GM21529 (cell line): ENCODE measurements around the gene TMPRSS9.

ENCODE experiments used
- ATAC-seq: cut with Tn5 transposase; IDR thresholded peaks from one replicate; pipeline ENCODE4 v1.9.1; 2021; ENCODE audit not compliant: unreplicated experiment

Gene TMPRSS9

DNA sequence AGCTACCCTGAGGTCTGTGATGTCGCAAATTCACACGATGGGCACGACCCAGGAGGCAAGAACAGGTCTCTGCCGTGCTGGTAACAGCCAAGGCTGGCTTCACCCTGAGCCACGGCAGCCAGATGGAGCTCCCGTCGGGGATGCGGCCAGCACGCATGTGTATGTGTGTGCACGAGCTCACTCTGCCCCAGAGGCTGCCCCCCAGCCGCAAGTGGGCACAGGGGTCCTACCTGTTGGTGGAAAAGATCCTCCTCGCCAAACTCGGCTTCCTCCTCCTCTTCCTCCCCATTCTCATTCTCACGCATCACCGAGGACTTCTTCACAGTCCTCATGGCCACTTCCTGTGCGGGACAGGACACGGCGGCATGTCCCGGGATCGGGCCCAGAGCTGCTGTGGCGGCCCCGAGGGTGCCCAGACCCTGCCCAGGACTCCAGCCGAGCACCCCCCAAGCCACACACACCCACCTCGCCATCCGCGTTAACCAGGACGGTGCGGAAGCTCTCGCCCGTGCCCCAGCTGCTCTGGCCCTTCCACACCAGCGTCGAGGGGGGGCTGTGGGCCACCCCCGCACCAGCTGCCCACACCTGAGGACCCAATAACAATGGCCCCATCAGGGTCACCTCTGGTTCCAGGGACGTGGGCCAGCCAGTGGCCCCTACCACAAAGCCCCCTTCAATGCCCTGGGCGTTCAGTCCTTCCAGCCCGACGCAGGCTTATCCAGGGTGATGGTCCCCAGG is 71.4 kb downstream of the TMPRSS9 start:
- ATAC-seq = no peak

DNA sequence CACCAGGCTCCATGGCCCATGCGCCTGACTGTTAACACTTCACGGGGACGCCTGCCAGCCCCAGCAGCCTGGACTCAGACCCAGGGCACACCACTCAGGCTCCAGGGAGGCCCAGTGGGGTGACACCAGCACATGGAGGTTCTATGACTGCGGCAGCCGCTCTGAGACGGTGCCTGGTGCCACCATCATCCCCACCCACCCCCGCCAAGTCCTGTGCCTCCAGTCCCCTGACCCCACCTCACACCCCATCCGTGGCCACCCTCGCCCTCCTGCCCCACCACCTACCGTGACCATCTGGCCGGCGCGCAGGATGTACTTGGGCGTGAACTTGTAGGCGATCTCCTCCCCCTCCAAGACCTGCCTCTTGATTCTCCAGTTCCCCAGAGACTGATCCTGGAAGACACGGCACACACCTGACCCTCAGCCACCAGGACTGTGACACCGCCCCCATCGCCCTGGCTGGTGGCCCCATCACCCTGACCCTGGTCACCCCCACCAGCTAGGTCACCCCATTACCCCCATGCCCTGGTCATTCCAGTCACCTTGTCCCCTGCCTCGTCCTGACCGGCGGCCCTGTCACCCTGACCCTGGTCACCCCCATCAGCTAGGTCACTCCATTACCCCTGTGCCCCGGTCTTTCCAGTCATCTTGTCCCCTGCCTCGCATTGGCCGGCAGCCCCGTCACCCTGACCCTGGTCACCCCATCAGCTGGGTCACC is 72.2 kb downstream of the TMPRSS9 start:
- no peak for ATAC-seq

DNA sequence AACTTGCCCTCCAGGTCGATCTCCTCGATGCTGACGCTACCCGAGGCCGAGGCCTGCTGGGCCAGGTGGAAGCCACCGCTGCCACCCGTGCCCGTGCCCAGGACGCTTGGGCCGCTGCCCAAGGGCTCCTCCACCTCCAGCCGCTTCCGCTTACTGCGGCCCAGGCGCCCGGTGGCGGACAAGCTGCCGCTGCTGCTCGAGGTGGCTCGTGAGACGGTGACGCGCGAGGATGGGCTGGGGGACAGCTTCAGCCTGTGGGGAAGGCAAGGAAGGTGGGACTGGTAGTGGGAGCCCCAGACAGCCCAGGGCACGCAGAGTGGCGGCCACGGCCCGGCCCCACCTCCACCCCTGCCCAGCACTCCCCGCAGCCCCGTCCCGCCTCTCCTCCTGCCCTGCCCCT is 73.8 kb downstream of the TMPRSS9 start:
- no peak for ATAC-seq

DNA sequence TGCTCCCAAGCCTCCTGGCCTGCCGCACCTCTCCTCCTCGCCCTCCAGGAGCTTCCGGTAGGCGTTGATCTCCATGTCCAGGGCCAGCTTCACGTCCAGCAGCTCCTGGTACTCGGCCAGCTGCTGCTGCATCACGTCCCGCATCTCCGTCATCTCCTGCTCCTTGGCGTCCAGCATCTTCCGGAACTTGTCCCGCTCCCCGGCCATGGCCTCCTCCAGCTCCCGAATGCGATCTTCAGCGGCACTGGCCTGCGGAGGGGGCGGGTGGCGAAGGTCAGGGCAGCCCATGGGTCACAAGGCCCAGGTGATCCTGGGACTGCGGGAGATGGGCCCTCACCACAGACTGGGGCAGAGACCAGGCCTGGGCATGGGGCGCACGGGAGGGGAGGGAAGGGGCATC is 74.2 kb downstream of the TMPRSS9 start:
- no peak for ATAC-seq

DNA sequence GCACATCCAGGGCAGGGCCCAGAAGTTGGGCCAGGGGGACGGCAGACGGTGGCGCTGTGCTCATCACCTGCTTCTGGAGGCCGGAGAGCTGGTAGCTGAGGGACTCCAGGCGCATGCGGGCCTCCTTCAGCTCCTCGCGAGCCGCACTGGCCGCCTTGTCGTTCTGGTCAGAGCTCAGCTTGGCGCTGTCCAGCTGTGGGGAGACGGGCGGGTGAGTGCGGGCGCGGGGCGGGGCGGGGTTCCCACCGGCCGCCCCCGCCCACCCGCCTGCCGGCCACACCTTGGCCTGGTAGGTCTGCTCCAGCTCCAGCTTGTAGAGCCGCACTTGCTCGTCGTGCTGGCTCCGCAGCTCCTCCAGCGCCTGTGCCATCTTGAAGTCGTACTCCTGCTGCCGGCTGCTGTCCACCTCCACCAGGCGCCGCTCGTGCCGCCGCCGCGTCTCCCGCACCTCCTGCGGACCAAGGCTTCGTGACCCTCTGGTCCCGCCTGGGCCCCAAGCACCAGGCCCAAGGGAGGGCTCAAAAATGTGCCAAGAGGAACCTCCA is 74.7 kb downstream of the TMPRSS9 start:
- ATAC-seq = no peak

DNA sequence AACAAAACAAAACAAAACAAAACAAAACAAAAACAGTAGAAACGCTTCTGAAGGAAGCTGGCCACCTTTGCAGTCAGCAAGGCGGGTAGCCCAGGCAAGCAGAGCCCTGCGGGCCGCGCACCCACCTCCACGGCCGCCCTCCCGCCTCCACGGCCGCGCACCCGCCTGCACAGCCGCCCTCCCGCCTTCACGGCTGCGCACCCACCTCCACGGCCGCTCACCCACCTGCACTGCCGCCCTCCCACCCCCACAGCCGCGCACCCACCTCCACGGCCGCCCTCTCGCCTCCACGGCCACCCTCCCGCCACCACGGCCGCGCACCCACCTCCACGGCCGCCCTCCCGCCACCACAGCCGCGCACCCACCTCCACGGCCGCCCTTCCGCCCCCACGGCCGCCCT is 76.3 kb downstream of the TMPRSS9 start:
- ATAC-seq = no peak

DNA sequence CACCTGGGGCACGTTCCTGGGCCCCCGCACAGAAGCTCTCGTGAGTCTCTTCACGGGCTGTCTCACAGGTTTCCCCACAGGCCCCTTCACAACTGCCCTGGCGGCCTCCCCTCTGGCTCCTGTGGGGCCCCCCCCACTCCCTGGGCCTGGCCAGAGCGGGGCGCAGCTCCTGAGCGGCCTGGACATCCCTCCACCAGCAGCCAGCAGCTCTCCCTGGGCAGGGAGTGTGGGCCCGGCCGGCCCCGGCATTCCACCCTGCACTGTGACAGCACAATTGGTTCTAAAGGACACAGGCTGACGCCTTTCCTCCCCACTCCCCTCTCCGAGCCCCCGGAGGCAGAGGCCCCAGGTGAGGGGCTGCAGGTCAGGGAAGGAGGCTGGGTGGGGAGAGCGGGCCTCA is 76.9 kb downstream of the TMPRSS9 start:
- ATAC-seq = no peak

DNA sequence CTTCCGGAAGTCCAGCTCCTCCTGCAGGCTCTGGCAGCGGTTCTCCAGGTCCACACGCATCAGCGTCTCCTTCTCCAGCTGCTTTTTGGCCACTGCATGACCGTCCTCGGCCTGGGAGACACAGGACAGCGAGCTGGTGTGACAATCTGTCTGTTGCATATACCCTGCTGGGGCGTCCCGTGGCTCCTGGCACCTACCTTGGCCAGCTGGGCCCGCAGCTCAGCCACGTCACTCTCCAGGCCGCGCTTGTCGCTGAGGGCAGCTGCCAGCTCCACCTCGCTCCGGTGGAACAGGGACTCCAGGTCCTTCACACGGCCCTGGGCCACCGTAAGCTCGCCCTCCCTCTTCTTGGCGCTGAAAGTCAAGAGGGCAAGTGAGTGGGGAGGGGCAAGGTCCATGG is 78.1 kb downstream of the TMPRSS9 start:
- no peak for ATAC-seq

DNA sequence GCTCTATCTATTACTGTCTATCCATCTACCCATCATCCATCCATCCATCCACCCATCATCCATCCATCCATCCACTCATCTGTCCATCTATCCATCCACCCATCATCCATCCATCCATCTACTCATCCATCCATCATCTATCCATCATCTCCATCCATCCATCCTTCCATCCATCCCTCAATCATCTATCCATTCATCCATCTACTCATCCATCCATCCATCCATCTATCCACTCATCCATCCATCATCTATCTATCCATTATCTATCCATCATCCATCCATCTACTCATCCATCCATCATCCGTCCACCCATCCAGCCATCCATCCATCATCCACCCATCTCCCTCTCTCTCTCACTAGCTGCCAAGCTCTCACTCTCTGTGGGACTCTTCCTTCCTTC is 80.5 kb downstream of the TMPRSS9 start:
- no peak for ATAC-seq

DNA sequence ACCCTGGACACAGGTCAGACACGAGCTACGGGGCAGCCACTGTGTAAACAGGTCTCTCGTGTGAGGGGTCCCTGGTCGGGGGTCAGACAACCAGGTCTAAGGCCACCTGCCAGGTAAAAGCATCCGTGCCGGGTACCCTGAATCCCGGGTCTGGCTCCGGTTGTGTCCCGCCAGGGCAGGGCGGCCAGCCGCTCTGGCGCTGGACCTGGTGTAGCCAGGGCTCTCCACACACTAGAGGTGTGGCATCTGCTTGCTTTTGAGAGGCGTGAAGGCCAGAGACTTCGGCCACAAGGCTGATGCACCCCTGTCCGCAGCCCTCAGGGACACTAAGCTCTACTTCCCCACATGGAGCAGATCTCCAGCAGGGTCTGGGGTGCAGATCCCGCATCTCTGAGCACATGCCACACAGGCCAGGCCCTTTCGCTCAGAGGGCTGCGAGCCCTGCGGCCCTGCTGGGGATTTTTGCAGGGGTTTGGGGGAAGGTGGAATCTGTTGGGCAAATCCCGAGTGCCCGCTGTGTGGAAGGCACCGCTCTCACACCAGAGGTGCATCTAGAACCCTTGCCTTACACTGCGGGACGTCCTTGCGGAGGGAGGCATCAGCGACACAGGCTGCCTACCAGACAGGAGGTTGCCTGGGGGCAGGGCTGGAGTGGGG is 81.2 kb downstream of the TMPRSS9 start:
- ATAC-seq = no peak

DNA sequence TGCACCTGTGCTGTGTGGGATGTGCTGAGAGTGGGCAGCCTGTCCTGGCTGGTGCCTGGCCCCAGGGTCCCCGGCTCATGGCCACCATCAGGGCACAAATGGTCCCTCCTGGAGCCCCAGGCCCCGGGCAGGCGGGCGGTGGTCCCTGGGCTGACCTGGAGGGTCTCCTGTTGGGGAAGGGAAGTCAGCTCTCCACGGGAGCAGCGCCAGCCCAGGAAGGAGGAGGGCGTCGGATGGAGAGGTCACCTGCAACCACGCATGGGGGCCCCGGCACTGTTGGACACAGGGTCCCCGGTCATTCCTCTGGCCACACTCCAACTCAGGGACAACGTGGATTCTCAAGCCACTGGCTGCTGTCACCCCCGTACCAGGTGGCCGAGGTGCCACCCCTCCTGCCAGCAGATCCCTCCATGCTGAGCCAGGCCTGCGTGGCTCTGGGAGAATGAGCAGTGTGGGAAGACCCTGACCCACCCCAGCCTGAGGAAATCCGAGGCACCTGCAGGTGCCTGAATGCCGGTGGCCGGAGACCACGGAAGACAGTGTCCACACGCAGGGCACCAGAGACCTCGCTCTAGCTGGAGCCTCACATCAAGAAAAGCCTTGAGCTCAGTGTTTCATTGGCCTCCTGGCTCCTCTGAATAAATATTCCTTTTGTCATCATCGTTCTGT is 83.2 kb downstream of the TMPRSS9 start:
- ATAC-seq = no peak

DNA sequence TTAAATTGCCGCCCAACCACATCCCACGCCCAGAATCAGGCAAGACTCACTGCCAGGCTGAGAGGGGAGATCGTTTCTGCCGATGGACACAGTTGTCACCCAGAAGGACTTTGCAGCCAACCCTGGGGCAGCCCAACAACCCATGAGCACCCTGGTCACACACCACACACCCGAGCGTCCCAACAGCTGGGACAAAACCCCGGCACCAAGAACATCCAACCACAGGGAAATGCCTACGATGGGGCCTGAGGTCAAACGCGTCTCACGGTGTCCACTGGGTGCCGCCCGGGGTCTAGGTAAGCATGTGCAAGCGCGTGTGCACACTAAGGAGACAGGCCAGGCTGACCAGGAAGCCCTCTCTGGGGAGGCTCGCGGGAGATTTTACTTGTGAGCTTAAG is 83.7 kb downstream of the TMPRSS9 start:
- no peak for ATAC-seq

DNA sequence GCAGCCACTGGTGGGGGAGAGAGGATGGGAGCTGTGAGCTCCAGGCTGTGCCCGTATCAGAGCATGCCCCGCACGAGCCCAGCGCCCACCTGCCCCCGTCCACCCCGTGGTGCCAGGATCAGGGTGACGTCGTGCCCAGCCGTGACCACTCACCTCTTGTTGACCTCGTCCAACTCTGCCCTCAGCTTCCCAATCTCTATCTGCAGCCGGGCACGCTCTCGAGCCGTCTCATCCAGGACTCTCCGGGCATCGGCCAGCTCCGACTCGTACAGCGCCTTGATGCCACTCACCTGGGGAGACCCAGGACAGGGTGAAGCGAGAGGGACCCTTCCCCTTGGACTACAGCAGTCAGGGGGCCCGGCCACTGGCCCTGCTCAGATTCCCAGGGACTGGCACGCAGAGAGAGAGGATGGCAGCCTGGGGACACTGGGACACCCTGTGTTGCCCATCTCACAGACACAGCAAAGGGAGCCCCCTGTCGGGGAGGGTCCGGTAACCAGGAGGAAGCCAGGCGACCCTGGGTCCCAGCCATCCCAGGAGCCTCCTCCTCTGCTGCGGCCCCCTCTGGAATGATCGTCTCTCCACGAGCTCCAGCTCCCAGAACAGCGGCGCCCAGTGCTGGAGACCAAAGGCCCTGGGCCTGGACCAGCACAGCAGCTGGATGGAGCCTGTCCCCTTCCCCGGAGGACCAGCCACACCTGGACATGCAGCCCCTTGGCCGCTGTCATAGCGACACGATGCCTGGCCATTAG is 84.4 kb downstream of the TMPRSS9 start:
- ATAC-seq = no peak

DNA sequence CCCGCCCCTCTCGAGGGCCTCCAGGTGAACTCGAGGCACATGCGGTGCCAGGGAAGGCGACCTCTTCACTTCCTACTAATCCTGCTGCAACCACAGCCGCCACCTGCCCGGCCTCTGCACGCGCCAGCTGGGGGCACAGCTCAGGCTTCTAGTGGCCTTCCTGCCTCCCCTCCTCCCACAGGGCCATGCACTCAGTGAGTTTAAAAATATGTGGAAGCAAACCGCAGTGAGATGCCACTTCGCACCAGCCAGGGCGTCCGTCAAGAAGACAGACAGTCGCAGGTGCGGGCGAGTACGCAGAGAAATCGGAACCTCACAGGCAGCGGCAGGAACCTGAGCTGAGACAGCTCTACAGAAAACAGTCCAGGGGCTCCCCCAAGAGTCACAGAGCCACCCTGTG is 86.3 kb downstream of the TMPRSS9 start:
- no peak for ATAC-seq

DNA sequence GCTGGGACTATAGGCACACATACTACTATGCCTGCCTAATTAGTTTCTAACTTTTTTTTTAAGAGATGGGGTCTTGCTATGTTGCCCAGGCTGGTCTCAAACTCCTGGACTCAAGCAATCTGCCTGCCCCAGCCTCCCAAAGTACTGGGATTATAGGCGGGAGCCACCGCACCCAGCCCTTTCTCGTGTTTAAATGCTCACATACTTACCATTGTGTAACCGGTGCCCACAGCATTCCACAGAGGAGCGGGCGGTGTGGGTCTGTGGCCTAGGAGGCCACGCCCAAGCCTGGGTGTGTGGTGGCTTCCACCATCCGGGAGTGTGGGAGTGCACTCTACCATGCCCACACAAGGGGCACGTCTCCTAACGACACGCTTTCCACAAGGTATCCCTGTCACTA is 89.0 kb downstream of the TMPRSS9 start:
- ATAC-seq = no peak

DNA sequence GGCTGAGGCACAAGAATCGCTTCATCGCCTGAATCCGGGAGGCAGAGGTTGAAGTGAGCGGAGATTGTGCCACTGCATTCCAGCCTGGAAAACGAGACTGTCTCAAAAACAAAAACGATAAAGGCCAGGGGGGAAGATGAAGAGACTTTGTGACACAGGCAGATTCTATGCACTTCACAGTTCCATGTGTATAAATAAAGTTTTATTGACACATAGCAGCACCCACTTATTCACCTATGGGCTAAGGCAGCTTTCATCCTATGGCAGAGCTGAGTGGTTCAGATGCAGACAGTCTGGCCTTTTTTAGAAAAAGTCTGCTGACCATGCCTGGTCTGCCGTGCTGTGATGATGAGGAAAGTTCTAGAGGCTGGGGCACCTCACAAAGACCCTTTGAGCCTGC is 91.1 kb downstream of the TMPRSS9 start:
- ATAC-seq = no peak

DNA sequence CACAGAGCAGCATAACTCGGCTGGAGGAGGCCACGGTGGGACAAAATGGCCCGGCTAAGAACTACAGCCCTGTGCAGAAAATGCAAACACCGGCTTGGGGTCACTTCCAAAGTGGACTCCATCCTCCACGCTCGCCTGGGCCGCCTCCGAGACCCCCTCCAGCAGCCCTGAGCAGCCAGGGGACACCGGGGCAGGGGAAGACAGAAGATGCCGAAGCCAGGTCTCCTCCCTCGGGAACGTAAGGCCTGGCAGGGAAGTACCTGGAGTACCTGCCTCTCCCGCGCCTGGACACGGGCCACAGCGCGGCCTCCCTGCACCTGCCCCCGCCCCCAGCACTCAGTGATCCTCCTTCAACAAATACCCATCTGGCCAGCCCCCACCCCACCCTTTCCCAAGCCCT is 91.7 kb downstream of the TMPRSS9 start:
- no peak for ATAC-seq

DNA sequence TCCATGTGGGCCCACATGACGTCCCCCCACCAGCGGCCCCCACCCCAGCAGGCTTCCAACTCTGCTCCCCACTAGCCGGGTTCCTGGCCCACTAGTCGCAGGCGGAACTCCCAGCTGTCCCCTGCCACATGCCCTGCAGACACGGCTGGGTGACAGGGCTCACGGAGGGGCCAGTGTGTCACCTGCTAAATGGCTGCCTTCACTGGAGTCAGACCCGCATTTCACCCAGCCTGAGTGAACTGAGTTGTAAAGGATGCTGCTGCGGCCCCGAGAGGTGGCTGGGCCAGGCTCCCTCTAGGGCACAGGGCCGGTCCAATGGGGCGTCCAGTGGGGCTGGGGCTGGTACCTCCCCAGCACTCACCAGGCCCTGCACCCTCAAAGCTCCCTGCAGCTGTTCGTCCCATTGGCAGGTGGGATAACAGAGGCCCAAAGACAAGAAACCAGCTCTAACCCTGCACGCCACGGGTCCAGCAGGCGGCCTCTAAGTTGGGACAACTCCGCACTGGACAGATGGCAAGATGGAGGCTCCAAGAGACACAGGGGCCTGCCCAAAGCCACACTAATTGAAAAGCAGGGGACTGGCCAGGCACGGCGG is 93.5 kb downstream of the TMPRSS9 start:
- no peak for ATAC-seq

DNA sequence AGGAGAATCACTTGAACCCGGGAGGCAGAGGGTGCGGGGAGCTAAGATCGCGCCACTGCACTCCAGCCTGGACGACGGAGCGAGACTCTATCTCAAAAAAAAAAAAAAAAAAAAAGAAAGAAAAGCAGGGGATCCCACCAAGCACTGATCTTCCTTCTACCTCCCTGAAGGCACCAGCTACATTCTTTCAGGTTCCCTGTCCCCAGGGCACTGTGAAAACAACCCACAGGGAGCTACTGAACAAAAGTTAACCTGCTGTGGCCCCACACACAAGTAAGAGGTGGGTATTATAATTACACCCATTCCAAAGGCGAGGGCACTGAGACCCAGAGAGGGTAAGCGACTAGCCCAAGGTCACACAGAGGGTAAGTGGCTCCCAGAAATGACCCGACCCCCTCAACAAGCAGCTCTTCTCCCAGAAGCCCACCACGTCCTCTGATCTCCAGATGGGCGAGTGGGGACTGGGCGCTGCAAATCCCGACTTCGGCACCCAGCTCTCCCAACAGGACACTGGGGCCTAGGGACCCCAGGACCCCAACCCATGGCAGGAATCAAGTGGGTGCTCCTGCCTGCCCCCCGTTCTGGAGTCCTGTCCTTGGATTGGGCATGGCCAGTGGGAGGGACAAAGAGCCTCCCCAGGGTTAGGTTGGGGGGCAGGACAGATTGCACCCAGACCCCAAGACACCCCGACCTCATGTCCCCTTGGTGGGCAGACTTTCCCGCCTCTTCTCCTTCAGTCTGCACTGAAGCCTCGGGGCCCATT is 94.3 kb downstream of the TMPRSS9 start:
- no peak for ATAC-seq
